ENCODE results near the gene ZSWIM5. TPM values are rescaled to one million over a fixed set of nuclear protein-coding genes. Genes with fewer than 3 reads are reported as not detected.

The ZSWIM5 gene
- polyA plus RNA-seq, 1 donor (not counting 4 experiments of a cell fraction or from before 2014, with no cell fraction given) = 0.03 TPM

DNA sequence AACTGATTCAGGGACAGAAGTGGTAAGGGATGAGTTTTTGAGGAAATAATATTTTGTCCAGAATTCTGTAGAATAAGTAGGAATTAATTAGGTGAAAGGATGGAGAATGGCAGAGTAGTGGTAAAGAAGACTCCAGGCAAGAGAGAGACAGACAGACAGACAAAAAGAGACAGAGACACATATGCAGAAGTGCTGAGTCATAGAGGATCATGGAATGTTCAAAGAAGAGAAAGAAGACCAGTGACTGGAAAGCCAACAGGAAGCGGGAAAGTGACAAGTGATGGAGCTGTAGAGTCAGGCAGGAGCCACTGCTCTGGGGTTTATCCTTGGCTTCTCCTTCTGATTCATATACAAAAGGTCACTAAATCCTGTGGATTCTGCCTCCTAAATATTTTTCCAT, 108.5 kb downstream of the ZSWIM5 start:
- Histone ChIP-seq H3K27me3 (ENCODE audit: control insufficient read depth, extremely low read depth, insufficient read depth, low read length) (no peaks in the 10 kb centered on the region), H3K9me3 (ENCODE audit: control insufficient read depth, low read depth, low read length) (no peaks in the 10 kb centered on the region), H3K36me3 (ENCODE audit: control insufficient read depth in 2 of 2, extremely low read depth in 1 of 2, insufficient read depth in 2 of 2, low read length in 2 of 2) (no peaks in the 10 kb centered on the region), H3K4me3 (ENCODE audit: control insufficient read depth in 2 of 3, extremely low read depth in 1 of 3, insufficient read depth in 2 of 3, low read depth in 1 of 3, low read length in 3 of 3) (no peak overlapping the region), H3K9me1 (ENCODE audit: control insufficient read depth, extremely low read depth, insufficient read depth, low read length) (no peaks in the 10 kb centered on the region), H4K20me1 (ENCODE audit: control insufficient read depth, extremely low read depth, insufficient read depth, low read length) (no peaks in the 10 kb centered on the region), H3K9ac (ENCODE audit: control insufficient read depth, extremely low read depth, insufficient read depth, low read length) (no peak overlapping the region), H3K79me2 (ENCODE audit: control insufficient read depth, insufficient read depth, low read length) (no peaks in the 10 kb centered on the region), H2AFZ (ENCODE audit: control insufficient read depth, low read length) (no peak overlapping the region), H3K4me1 (ENCODE audit: control insufficient read depth, extremely low read depth, insufficient read depth, low read length) (no peaks in the 10 kb centered on the region), H3K4me2 (ENCODE audit: control insufficient read depth, extremely low read depth, insufficient read depth, low read depth, low read length) (no peak overlapping the region), H3K27ac (ENCODE audit: control insufficient read depth, insufficient read depth, low read length) (no peak overlapping the region)
- dilution Hi-C loops (cut with MboI; ENCODE audit: extremely low pct_ligation_motif_present, low sequenced_read_pairs) = no loop called here
- no peak for DNase-seq (ENCODE audit: low read depth, low spot score)
- no peak for FAIRE-seq
- TF ChIP-seq EZH2 (IDR thresholded peaks at IDR 0.05; ENCODE audit: low read length) = no peak
- TF ChIP-seq, protein P1, sequence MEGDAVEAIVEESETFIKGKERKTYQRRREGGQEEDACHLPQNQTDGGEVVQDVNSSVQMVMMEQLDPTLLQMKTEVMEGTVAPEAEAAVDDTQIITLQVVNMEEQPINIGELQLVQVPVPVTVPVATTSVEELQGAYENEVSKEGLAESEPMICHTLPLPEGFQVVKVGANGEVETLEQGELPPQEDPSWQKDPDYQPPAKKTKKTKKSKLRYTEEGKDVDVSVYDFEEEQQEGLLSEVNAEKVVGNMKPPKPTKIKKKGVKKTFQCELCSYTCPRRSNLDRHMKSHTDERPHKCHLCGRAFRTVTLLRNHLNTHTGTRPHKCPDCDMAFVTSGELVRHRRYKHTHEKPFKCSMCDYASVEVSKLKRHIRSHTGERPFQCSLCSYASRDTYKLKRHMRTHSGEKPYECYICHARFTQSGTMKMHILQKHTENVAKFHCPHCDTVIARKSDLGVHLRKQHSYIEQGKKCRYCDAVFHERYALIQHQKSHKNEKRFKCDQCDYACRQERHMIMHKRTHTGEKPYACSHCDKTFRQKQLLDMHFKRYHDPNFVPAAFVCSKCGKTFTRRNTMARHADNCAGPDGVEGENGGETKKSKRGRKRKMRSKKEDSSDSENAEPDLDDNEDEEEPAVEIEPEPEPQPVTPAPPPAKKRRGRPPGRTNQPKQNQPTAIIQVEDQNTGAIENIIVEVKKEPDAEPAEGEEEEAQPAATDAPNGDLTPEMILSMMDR (optimal IDR thresholded peaks at IDR 0.05 in 1 of 3, IDR thresholded peaks at IDR 0.05 in 1 of 3, conservative IDR thresholded peaks at IDR 0.05 in 1 of 3; ENCODE audit: extremely low read depth in 1 of 3, insufficient read depth in 2 of 3, low read length in 3 of 3) = no peak

DNA sequence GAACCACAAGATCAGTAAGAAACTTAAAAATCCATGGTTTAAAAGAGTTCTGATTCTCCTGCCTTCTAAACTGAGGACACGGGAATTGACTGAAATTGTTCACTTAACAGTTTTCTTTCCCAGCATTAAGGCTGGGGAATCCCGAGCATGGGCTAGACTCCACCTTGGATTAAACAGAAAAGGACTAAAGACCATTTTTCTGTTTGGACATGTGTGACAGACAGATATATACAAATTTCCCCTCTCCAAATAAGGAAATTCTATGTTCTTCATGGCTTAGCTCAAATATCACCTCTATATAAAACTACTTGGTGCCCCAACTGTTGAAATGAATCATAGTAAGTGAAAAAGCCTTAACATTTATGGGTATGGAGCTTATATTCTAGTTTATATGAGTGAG, 109.3 kb downstream of the ZSWIM5 start:
- H3K9me3 ChIP-seq (ENCODE audit: control insufficient read depth, low read depth, low read length) = no peaks in the 10 kb centered on the region
- no peak overlapping the region for H3K9ac ChIP-seq (ENCODE audit: control insufficient read depth, extremely low read depth, insufficient read depth, low read length)
- dilution Hi-C loops (cut with MboI; ENCODE audit: extremely low pct_ligation_motif_present, low sequenced_read_pairs) = no loop called here
- no peaks in the 10 kb centered on the region for H3K36me3 ChIP-seq (ENCODE audit: control insufficient read depth in 2 of 2, extremely low read depth in 1 of 2, insufficient read depth in 2 of 2, low read length in 2 of 2)
- DNase-seq (ENCODE audit: low read depth, low spot score) = no peak
- H3K79me2 ChIP-seq (ENCODE audit: control insufficient read depth, insufficient read depth, low read length) = no peaks in the 10 kb centered on the region
- FAIRE-seq = no peak
- H3K27ac ChIP-seq (ENCODE audit: control insufficient read depth, insufficient read depth, low read length) = no peak overlapping the region
- H3K4me3 ChIP-seq (ENCODE audit: control insufficient read depth in 2 of 3, extremely low read depth in 1 of 3, insufficient read depth in 2 of 3, low read depth in 1 of 3, low read length in 3 of 3) = no peak overlapping the region
- no peak overlapping the region for H2AFZ ChIP-seq (ENCODE audit: control insufficient read depth, low read length)
- H3K9me1 ChIP-seq (ENCODE audit: control insufficient read depth, extremely low read depth, insufficient read depth, low read length) = no peaks in the 10 kb centered on the region
- H3K4me1 ChIP-seq (ENCODE audit: control insufficient read depth, extremely low read depth, insufficient read depth, low read length) = no peaks in the 10 kb centered on the region
- no peaks in the 10 kb centered on the region for H4K20me1 ChIP-seq (ENCODE audit: control insufficient read depth, extremely low read depth, insufficient read depth, low read length)
- TF ChIP-seq EZH2 (IDR thresholded peaks at IDR 0.05; ENCODE audit: low read length) = no peak
- TF ChIP-seq, protein P1 (optimal IDR thresholded peaks at IDR 0.05 in 1 of 3, IDR thresholded peaks at IDR 0.05 in 1 of 3, conservative IDR thresholded peaks at IDR 0.05 in 1 of 3; ENCODE audit: extremely low read depth in 1 of 3, insufficient read depth in 2 of 3, low read length in 3 of 3) = no peak
- H3K27me3 ChIP-seq (ENCODE audit: control insufficient read depth, extremely low read depth, insufficient read depth, low read length) = no peaks in the 10 kb centered on the region
- no peak overlapping the region for H3K4me2 ChIP-seq (ENCODE audit: control insufficient read depth, extremely low read depth, insufficient read depth, low read depth, low read length)

Measured in keratinocyte (primary cell).